ENCODE results near the gene CCDC174. TPM values are rescaled to one million over a fixed set of nuclear protein-coding genes. Genes with fewer than 3 reads are reported as not detected.
A peak's percentile ranks its signal among the peaks of the same experiment; 100 is the strongest.

Gene CCDC174
- polyA plus RNA-seq, 2 of the 4 experiments (the other 2 are of a cell fraction) = 12.6 to 17.6 TPM

DNA sequence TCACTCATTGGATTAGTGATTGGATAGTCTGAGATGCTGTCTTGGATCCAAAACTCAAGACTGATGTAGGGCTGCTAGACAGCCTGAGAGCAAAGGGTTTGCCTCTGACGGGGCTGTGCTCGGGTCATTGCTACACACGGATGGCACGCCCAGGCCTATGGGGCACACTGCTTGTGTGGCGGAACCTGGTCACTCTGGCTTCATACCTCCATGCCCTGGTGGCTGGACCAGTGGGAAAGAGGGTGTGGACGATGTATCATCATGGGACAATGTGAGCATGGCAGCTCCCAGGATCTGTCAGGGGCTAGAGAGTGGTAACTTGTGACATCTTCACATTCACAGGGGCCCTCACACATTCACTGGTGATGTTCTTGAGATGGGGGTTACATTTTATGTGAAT, 18.1 kb upstream of the CCDC174 start:
- ChIA-PET CTCF (interaction anchor here (0.7 to 2.2 kb wide), 7 partner anchors 10 to 159 kb away, joined by 3 to 7 read pairs (median 3); no protein-coding TSS in a partner anchor), POLR2A (no interaction called here)
- ATAC-seq (peak; percentile 7 to 28; a peak in 4 of 6 replicates), DNase-seq (ENCODE audit: low read depth in 1 of 2, low spot score in 1 of 2) (no peak), FAIRE-seq (no peak)
- Histone ChIP-seq H3K4me3 (no peak overlapping the region), H3K4me2 (no peak overlapping the region), H3K27ac (no peak overlapping the region), H3K4me1 (no peaks in the 10 kb centered on the region; the same call in 2 of the 3 replicates), H3K9me3 (peaks cover under 1% of the 10 kb centered on the region; the same call in 1 of the 3 replicates)
- TF ChIP-seq RARB (CRISPR knock-in tag; IDR thresholded peaks at IDR 0.05) = no peak
- 66% methylated on average over 3 of the region's 6 CpGs for WGBS (ENCODE audit: missing lambda C conversion rate)

- 30% methylated on average over 8 of the region's 8 CpGs for WGBS (ENCODE audit: missing lambda C conversion rate)
- Histone ChIP-seq H3K27ac (no peak overlapping the region), H3K9me3 (no peaks in the 10 kb centered on the region), H3K4me3 (no peak overlapping the region), H3K4me1 (no peaks in the 10 kb centered on the region; the same call in 2 of the 3 replicates), H3K4me2 (no peak overlapping the region)
- CTCF ChIA-PET = interaction anchor here (0.7 to 3.5 kb wide), 5 partner anchors 9 to 87 kb away, joined by 3 to 10 read pairs (median 3); no protein-coding TSS in a partner anchor
- POLR2A ChIA-PET = interaction anchor here (2.3 kb wide), 1 partner anchor 17 kb away, joined by 9 read pairs; the partner anchor contains the start of gene CCDC174
- FAIRE-seq (no peak), DNase-seq (ENCODE audit: low read depth in 1 of 2, low spot score in 1 of 2) (peak; percentile 66 to 83), ATAC-seq (peak; percentile 80 to 95; a peak in 5 of 6 replicates)
- TF ChIP-seq CTCF (IDR thresholded peaks at IDR 0.05) (peak; percentile 61), MYC (IDR thresholded peaks at IDR 0.05; ENCODE audit: borderline replicate concordance, low read length) (no peak), RARB (CRISPR knock-in tag; IDR thresholded peaks at IDR 0.05) (no peak), RAD21 (conservative IDR thresholded peaks at IDR 0.05 in 1 of 2, IDR thresholded peaks at IDR 0.05 in 1 of 2) (peak; percentile 36 to 54; a peak in 4 of 5 replicates), BHLHE40 (IDR thresholded peaks at IDR 0.05; ENCODE audit: low read depth, low read length) (no peak), SMC3 (IDR thresholded peaks at IDR 0.05) (peak; percentile 51), FOXS1 (CRISPR knock-in tag; IDR thresholded peaks at IDR 0.05) (no peak)
These were observed 17.6 kb upstream of the CCDC174 start for GRCh38 chr3:14633819-14634424.

GRCh38 chr3:14634763-14635400, 16.7 kb upstream of the CCDC174 start:
- ATAC-seq (peak in 1 of 2 experiments; percentile 24; a peak in 1 of 6 replicates), FAIRE-seq (no peak), DNase-seq (ENCODE audit: low read depth in 1 of 2, low spot score in 1 of 2) (peak in 1 of 2 experiments; percentile 13)
- POLR2A ChIA-PET = interaction anchor here (2.3 kb wide), 1 partner anchor 16 kb away, joined by 9 read pairs; the partner anchor contains the start of gene CCDC174
- no peak overlapping the region for H3K4me3 ChIP-seq
- no peak overlapping the region for H3K4me2 ChIP-seq
- no peak overlapping the region for H3K27ac ChIP-seq
- H3K9me3 ChIP-seq = no peaks in the 10 kb centered on the region
- CTCF ChIA-PET = interaction anchor here (0.9 to 3.5 kb wide), 6 partner anchors 10 to 987 kb away, joined by 3 to 10 read pairs (median 4); no protein-coding TSS in a partner anchor
- peaks cover under 1% of the 10 kb centered on the region; the same call in 1 of the 3 replicates for H3K4me1 ChIP-seq
- WGBS (ENCODE audit: missing lambda C conversion rate) = 44% methylated on average over 4 of the region's 4 CpGs
- TF ChIP-seq TFCP2L1 (CRISPR knock-in tag; IDR thresholded peaks at IDR 0.05) (no peak), ZFP36 (IDR thresholded peaks at IDR 0.05; ENCODE audit: borderline replicate concordance, partially characterized antibody) (no peak), CEBPB (IDR thresholded peaks at IDR 0.05) (no peak), EHF (CRISPR knock-in tag; IDR thresholded peaks at IDR 0.05) (no peak), RAD21 (conservative IDR thresholded peaks at IDR 0.05 in 1 of 2, IDR thresholded peaks at IDR 0.05 in 1 of 2) (no peak), EP300 (IDR thresholded peaks at IDR 0.05) (no peak), KDM5A (IDR thresholded peaks at IDR 0.05) (no peak), NPAS2 (CRISPR knock-in tag; IDR thresholded peaks at IDR 0.05; ENCODE audit: borderline replicate concordance) (no peak), RARB (CRISPR knock-in tag; IDR thresholded peaks at IDR 0.05) (no peak), HOXB13 (CRISPR knock-in tag; IDR thresholded peaks at IDR 0.05; ENCODE audit: low read depth) (no peak)
- TF ChIP-seq, protein P1, sequence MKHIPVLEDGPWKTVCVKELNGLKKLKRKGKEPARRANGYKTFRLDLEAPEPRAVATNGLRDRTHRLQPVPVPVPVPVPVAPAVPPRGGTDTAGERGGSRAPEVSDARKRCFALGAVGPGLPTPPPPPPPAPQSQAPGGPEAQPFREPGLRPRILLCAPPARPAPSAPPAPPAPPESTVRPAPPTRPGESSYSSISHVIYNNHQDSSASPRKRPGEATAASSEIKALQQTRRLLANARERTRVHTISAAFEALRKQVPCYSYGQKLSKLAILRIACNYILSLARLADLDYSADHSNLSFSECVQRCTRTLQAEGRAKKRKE (CRISPR knock-in tag; IDR thresholded peaks at IDR 0.05; ENCODE audit: low read depth) = no peak

Data from A549 (cell line).